ENCODE results near the gene SLC35F3.

SLC35F3 gene

GRCh38 chr1:234119431-234119830 lies 215.0 kb downstream of the SLC35F3 start:
- TF ChIP-seq, protein P1, sequence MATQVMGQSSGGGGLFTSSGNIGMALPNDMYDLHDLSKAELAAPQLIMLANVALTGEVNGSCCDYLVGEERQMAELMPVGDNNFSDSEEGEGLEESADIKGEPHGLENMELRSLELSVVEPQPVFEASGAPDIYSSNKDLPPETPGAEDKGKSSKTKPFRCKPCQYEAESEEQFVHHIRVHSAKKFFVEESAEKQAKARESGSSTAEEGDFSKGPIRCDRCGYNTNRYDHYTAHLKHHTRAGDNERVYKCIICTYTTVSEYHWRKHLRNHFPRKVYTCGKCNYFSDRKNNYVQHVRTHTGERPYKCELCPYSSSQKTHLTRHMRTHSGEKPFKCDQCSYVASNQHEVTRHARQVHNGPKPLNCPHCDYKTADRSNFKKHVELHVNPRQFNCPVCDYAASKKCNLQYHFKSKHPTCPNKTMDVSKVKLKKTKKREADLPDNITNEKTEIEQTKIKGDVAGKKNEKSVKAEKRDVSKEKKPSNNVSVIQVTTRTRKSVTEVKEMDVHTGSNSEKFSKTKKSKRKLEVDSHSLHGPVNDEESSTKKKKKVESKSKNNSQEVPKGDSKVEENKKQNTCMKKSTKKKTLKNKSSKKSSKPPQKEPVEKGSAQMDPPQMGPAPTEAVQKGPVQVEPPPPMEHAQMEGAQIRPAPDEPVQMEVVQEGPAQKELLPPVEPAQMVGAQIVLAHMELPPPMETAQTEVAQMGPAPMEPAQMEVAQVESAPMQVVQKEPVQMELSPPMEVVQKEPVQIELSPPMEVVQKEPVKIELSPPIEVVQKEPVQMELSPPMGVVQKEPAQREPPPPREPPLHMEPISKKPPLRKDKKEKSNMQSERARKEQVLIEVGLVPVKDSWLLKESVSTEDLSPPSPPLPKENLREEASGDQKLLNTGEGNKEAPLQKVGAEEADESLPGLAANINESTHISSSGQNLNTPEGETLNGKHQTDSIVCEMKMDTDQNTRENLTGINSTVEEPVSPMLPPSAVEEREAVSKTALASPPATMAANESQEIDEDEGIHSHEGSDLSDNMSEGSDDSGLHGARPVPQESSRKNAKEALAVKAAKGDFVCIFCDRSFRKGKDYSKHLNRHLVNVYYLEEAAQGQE (IDR thresholded peaks at IDR 0.05; ENCODE audit: low read depth) = no peak
- TF ChIP-seq CEBPB (IDR thresholded peaks at IDR 0.05) (no peak), RAD21 (IDR thresholded peaks at IDR 0.05; ENCODE audit: low read depth) (no peak), FOXM1 (IDR thresholded peaks at IDR 0.05; ENCODE audit: borderline replicate concordance, low read depth) (no peak)

DNA sequence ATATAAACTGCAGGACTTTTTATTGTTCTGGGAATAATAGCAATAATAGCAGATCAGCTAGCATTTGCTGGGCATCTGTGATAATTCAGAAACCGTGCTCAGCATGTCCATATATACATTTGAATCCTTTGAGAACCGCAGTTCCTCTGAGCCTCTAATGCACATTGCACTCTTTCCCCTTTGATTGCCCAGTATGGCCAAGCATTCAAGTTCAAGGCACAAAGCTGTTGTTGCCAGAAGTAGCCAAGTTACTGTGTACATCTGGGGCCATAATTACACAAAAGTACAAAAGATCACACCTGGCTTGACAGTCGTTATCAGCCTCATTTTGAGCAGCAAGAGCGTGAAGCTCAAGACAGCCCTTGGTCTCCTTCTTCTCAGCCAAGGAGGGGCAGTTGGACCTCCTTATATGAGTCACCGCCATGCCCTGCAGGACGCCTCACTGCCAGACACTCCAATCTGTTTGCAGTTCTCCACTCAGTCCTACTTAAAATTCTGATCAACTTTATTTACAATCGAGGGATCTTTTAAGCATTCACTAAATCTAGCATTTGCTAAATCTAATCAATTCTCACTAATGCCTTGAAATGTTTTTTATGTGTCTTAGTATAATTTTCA lies 216.0 kb downstream of the SLC35F3 start:
- TF ChIP-seq EGR1 (IDR thresholded peaks at IDR 0.05) (no peak), TCF12 (IDR thresholded peaks at IDR 0.05; ENCODE audit: low read depth) (no peak), CEBPB (IDR thresholded peaks at IDR 0.05) (no peak), NFIC (IDR thresholded peaks at IDR 0.05) (no peak), YY1 (IDR thresholded peaks at IDR 0.05; ENCODE audit: low read depth) (no peak), RAD21 (IDR thresholded peaks at IDR 0.05; ENCODE audit: low read depth) (no peak), EP300 (IDR thresholded peaks at IDR 0.05; ENCODE audit: borderline replicate concordance) (no peak), TAF1 (IDR thresholded peaks at IDR 0.05; ENCODE audit: low read depth) (no peak), CREB1 (IDR thresholded peaks at IDR 0.05; ENCODE audit: low read depth) (no peak)
- TF ChIP-seq, protein P1 (IDR thresholded peaks at IDR 0.05; ENCODE audit: low read depth) = no peak
- TF ChIP-seq, protein P2, sequence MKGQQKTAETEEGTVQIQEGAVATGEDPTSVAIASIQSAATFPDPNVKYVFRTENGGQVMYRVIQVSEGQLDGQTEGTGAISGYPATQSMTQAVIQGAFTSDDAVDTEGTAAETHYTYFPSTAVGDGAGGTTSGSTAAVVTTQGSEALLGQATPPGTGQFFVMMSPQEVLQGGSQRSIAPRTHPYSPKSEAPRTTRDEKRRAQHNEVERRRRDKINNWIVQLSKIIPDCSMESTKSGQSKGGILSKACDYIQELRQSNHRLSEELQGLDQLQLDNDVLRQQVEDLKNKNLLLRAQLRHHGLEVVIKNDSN (IDR thresholded peaks at IDR 0.05) = no peak

DNA sequence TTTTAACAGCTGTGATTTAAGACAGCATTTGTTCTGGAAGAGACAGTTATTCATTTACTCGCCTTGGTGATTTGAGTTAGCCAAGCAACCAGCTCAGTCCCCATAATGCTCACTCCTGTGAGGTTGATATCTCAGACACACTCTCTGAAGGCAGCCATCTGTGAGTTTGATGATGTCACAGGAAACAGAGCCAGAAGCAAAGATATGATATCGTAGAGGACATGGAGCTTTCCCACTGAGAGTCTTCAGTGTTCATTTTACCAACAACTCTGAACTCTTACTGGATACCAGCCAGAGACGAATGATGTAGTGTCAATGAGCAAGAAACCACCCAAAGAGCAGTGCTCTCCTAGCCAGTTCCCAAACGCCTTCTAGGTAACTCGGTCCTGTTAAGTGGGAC lies 219.4 kb downstream of the SLC35F3 start:
- no peak for TF ChIP-seq ZBTB7A (IDR thresholded peaks at IDR 0.05; ENCODE audit: low read depth)
- no peak for TF ChIP-seq CREB1 (IDR thresholded peaks at IDR 0.05; ENCODE audit: low read depth)
- TF ChIP-seq TEAD4 (IDR thresholded peaks at IDR 0.05) = no peak
- TF ChIP-seq, protein P1 (IDR thresholded peaks at IDR 0.05; ENCODE audit: low read depth) = no peak
- TF ChIP-seq NFIC (IDR thresholded peaks at IDR 0.05) = no peak
- no peak for TF ChIP-seq TAF1 (IDR thresholded peaks at IDR 0.05; ENCODE audit: low read depth)
- TF ChIP-seq EP300 (IDR thresholded peaks at IDR 0.05; ENCODE audit: borderline replicate concordance) = no peak
- TF ChIP-seq TCF12 (IDR thresholded peaks at IDR 0.05; ENCODE audit: low read depth) = no peak
- no peak for TF ChIP-seq YY1 (IDR thresholded peaks at IDR 0.05; ENCODE audit: low read depth)
- no peak for TF ChIP-seq MAX (IDR thresholded peaks at IDR 0.05)
- TF ChIP-seq, protein P2 (IDR thresholded peaks at IDR 0.05) = no peak
- TF ChIP-seq FOXM1 (IDR thresholded peaks at IDR 0.05; ENCODE audit: borderline replicate concordance, low read depth) = no peak
- TF ChIP-seq EGR1 (IDR thresholded peaks at IDR 0.05) = no peak
- TF ChIP-seq RAD21 (IDR thresholded peaks at IDR 0.05; ENCODE audit: low read depth) = no peak

GRCh38 chr1:234125283-234125682 lies 220.8 kb downstream of the SLC35F3 start:
- TF ChIP-seq EGR1 (IDR thresholded peaks at IDR 0.05) = no peak
- TF ChIP-seq, protein P2 (IDR thresholded peaks at IDR 0.05) = peak; percentile 60; the same call in 1 of the 2 replicates
- no peak for TF ChIP-seq FOXM1 (IDR thresholded peaks at IDR 0.05; ENCODE audit: borderline replicate concordance, low read depth)
- peak; percentile 56 for TF ChIP-seq RAD21 (IDR thresholded peaks at IDR 0.05; ENCODE audit: low read depth)
- no peak for TF ChIP-seq CEBPB (IDR thresholded peaks at IDR 0.05)
- TF ChIP-seq ZBTB7A (IDR thresholded peaks at IDR 0.05; ENCODE audit: low read depth) = no peak
- no peak for TF ChIP-seq EP300 (IDR thresholded peaks at IDR 0.05; ENCODE audit: borderline replicate concordance)
- TF ChIP-seq TEAD4 (IDR thresholded peaks at IDR 0.05) = no peak
- no peak for TF ChIP-seq NFIC (IDR thresholded peaks at IDR 0.05)
- TF ChIP-seq, protein P1 (IDR thresholded peaks at IDR 0.05; ENCODE audit: low read depth) = no peak
- no peak for TF ChIP-seq CREB1 (IDR thresholded peaks at IDR 0.05; ENCODE audit: low read depth)

All from Ishikawa (cell line).